ENCODE results near the gene CDHR1.

DNA sequence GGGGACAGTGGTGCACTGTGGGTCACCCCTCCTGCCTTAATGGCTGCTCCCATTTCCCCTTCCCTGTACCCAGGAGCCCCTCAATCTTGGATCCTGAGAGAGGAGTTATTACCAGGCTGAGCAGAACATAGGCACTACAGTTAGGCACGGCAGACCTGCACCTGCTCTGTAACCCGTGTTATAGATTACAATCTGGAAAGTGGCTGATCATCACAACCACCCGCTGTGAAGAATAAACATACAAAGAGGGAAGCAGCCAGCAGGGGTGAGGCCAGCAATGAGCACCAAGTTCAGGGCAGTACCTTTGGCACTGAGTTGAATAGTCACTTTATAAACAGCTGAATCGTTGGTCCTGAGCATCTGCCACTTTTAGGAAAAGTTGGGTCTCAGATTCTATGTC, 1.7 kb downstream of the CDHR1 start:
- TF ChIP-seq, protein P1, sequence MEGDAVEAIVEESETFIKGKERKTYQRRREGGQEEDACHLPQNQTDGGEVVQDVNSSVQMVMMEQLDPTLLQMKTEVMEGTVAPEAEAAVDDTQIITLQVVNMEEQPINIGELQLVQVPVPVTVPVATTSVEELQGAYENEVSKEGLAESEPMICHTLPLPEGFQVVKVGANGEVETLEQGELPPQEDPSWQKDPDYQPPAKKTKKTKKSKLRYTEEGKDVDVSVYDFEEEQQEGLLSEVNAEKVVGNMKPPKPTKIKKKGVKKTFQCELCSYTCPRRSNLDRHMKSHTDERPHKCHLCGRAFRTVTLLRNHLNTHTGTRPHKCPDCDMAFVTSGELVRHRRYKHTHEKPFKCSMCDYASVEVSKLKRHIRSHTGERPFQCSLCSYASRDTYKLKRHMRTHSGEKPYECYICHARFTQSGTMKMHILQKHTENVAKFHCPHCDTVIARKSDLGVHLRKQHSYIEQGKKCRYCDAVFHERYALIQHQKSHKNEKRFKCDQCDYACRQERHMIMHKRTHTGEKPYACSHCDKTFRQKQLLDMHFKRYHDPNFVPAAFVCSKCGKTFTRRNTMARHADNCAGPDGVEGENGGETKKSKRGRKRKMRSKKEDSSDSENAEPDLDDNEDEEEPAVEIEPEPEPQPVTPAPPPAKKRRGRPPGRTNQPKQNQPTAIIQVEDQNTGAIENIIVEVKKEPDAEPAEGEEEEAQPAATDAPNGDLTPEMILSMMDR (IDR thresholded peaks at IDR 0.05 in 4 of 5, conservative IDR thresholded peaks at IDR 0.05 in 1 of 5): no peak
- no peak for TF ChIP-seq POLR2A (IDR thresholded peaks at IDR 0.05)

Data from gastrocnemius medialis (tissue), 4 donors.